HG03354 (cell line): ENCODE measurements around the gene TMEM59.

ENCODE experiments used
- ATAC-seq: cut with Tn5 transposase; IDR thresholded peaks from one replicate; pipeline ENCODE4 v1.9.1; 2021; ENCODE audit warnings: mild to moderate bottlenecking; ENCODE audit not compliant: unreplicated experiment, poor library complexity, severe bottlenecking

The TMEM59 gene

DNA sequence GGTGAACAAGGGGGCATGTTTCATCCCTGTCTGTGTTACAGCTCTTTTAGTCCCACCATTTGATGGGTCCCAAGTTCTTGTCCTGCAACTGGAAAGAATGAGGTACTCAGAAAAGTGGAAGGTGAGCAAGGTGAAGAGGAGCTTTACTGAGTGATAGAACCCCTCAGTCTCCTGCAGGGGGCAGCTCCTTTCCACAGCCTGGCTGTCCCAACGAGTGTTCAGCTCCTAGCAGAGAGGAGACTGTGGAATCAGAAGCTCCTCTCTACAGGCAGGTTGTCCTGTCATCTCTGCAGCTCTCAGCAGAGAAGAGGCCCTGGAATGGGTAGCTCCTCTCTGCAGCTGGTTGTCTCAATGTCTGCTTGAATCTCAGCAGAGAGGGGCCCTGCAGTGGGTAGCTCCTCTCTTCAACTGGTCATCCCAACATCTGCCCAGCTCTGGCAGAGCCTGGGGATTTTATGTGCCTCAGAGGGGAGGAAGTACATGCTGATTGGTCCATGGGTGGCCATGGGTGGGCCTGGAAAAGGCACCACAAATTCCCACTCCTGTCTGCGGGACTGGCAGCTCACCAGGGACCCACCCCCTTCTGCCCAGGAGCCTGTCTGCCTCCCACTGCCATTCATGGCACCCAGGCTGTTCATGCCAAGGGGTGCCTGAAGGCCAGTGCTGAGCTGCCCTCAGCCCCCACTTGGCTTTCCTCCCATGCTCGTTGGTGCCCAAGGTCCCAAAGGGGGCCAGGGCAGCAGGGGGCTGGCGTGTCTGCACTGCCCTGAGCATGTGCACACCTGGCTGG lies 60.7 kb downstream of the TMEM59 start:
- no peak for ATAC-seq

DNA sequence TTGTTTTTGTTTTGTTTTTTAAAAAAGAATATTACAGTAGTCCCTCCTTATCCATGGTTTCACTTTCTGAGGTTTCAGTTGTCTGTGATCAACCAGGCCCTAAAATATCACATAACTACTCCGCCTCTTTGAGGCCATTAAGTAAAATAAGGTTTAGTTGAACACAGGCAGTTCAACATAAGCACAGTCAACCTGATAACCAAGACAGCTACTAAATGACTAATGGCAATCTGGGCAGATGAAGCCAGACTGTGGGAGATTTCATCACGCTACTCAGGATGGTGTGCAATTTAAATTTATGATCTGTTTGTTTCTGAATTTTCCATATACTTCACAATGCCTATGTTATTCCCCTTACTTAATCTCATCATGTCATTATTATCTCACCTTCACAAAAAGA lies 65.1 kb downstream of the TMEM59 start:
- ATAC-seq: no peak

DNA sequence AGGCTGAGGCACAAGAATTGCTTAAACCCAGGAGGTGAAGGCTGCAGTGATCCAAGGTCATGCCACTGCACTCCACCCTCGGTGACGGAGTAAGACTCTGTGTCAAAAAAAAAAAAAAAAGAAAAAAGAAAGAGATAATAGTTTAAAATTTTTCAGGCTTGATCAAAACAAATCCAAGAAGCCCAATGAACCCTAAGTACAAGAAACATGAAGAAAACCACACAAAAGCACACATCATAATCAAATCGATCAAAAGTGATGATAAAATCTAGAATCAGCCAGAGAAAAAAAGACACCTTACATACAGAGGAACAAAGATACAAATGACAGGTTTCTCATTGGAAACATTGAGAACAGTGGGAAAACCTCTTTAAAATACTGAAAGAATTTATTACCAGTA lies 66.5 kb downstream of the TMEM59 start:
- ATAC-seq: no peak

DNA sequence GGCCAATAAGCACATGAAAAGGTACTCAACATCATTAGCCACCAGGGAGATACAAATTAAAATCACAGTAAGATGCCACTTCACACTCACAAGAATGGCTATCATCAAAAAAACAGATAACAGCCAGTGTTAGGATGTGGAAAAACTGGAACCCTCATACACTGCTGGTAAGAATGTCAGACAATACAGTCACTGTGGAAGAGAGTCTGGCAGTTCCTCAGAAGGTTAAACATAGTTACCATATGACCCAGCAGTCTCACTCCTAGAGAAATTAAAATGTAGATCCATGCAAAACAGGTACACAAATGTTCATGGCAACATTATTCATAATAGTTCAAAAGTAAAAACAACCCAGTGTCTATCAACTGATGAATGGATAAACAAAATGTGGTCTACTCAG lies 68.3 kb downstream of the TMEM59 start:
- ATAC-seq: no peak

DNA sequence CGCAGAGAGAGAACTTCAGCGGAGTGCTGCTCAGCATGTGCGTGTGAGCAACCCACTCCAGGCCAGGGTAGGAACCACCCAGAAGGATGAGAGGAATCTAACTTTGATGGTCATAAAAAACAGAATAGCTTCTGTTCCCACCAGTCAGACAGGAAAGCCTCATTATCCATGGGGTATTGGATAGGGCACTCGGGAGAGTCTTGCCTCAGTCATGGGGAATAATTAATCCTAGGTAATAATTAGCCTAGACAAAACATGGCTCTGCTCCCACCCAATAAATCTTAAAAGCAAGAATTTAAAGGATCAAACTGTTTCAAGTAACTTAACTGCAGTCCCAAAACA lies 70.3 kb downstream of the TMEM59 start:
- no peak for ATAC-seq

DNA sequence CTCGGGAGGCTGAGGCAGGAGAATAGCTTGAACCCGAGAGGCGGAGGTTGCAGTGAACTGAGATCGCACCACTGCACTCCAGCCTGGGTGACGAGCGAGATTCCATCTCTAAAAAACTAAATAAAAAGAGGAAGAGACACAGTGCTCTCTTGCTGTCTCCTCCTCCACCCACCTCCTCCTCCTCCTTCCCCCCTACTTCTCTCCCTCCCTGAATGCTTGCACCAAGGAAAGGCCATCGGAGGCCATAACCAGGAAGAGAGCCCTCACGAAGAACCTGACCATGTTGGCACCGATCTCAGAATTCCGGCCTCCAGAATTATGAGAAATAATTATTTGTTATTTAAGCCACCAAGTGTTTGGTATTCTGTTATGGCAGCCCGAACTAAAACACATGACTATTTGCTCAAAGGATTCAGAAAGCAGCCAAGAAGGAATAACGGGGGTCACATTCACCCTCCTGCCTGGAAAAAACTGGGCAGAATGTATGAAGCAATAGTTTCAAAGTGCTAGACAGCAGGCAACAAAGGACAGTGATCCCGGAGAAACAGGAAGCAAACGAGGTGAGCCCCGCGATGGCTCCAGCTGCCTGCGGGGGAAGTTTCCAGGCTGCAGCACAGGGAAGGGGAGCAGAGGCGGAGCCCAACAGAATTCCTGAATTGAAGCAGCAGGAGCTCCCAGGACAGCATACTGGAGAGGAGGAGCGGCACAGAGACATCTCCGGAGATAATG lies 70.8 kb downstream of the TMEM59 start:
- ATAC-seq: no peak

DNA sequence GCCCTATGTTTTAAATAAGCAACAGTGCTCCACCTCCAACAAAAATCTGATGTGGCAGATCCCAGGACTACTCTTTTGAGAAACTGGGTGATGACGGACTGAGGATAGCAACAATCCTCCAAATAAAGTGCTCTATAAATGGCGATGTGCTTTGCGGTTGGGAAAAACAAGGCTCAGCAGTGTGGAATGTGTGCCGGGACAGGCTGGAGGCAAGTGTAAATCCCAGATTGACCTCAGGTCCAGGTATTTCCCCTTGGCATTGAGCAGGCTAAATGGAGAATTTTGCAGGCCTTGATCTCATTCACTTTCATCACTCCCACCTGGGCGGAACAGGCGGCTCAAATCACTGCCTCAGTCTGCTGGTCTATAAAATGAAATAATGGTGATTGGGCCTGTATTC lies 71.8 kb downstream of the TMEM59 start:
- ATAC-seq: no peak

DNA sequence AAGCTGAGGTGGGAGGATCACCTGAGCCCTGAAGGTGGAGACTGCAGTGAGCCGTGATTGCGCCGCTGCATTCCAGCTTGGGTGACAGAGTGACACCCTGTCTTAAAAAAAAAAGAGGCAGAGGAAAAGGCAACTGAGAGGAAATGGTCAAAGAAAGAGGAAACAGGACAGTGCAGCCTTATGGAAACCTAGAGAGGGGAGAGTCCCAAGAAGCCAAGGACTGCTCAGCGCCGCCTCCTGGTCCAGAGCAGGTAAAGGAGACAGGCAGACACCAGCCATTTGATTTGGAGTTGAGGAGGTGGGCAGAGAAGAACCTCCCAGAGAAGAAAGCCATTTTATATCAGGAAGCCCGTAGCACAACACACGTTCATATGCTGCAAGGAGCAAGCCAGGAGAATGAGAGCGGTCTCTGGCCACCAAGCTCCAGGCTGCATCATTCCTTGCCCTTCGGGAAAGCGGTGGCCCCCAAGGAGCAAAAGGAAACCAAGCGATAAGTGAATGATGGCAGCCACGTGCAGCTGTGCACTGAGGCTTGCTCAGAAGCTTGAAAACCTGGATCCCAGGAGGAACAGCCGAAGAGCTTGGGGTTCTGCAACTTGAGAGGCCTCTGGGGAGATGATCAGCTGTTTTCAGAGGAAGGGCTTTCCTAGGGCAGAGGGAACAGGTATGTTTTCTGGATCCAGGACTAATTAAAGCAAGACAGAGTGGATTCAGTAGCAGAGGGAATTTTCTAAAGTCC lies 73.1 kb downstream of the TMEM59 start:
- ATAC-seq: no peak
